K562 (cell line): ENCODE data around the gene DUSP5. TPM values are rescaled to one million over a fixed set of nuclear protein-coding genes. Genes with fewer than 3 reads are reported as not detected.

ENCODE experiments used
- BCOR ChIP-seq: fragments of 450-650 bp; IDR thresholded peaks from 2 replicates; pipeline ENCODE4 v1.6.1; 2016
- BDP1 ChIP-seq: IDR thresholded peaks from 3 replicates; pipeline ENCODE4 v1.6.1; 2011; ENCODE audit not compliant: insufficient read length, insufficient read depth
- COPS2 ChIP-seq: fragments of 450-650 bp; conservative IDR thresholded peaks from 2 replicates; pipeline ENCODE4 v1.6.1; 2016; ENCODE audit warnings: mild to moderate bottlenecking, moderate library complexity
- CREB1 ChIP-seq, 2 experiments: sonication (generic) in 1 of 2; formaldehyde crosslinking in 1 of 2; IDR thresholded peaks; 2 replicates each; pipeline versions ENCODE4 v1.6.1 to v1.8.0; 2012 to 2022; ENCODE audit warnings: inconsistent platforms in 1 of 2, mild to moderate bottlenecking in 1 of 2, missing genetic modification reagents in 1 of 2, moderate library complexity in 1 of 2
- EP400 ChIP-seq: fragments of 450-650 bp; IDR thresholded peaks from 2 replicates; pipeline ENCODE4 v1.6.1; 2017; ENCODE audit warnings: antibody characterized with exemption, mild to moderate bottlenecking, moderate library complexity
- FIP1L1 ChIP-seq: fragments of 200-400 bp; formaldehyde crosslinking; IDR thresholded peaks from 2 replicates; pipeline ENCODE4 v1.6.1; 2018; ENCODE audit warnings: mild to moderate bottlenecking, low read depth, low read length; ENCODE audit not compliant: poor library complexity, severe bottlenecking
- GTF2A2 ChIP-seq: IDR thresholded peaks from 2 replicates; pipeline ENCODE4 v1.6.1; 2016; ENCODE audit warnings: mild to moderate bottlenecking, missing genetic modification characterization, missing compliant biosample characterization
- HES1 ChIP-seq: fragments of 450-650 bp; IDR thresholded peaks from 2 replicates; pipeline ENCODE4 v1.6.1; 2016; ENCODE audit warnings: low read depth, mild to moderate bottlenecking, moderate library complexity
- HIVEP1 ChIP-seq: fragments of 250-450 bp; sonication (Bioruptor Pico); IDR thresholded peaks from 2 replicates; pipeline ENCODE4 v1.4.0; 2020; ENCODE audit warnings: mild to moderate bottlenecking
- KDM5B ChIP-seq: fragments of 200-600 bp; sonication (generic); IDR thresholded peaks from 2 replicates; pipeline ENCODE4 v1.6.1; 2012; ENCODE audit warnings: low read depth, mild to moderate bottlenecking, moderate library complexity, low read length, control low read depth, inconsistent platforms; ENCODE audit not compliant: insufficient replicate concordance
- LCOR ChIP-seq: sonication (generic); formaldehyde crosslinking; IDR thresholded peaks from 2 replicates; pipeline ENCODE4 v1.8.0; 2022; ENCODE audit warnings: mild to moderate bottlenecking, missing genetic modification reagents
- MAZ ChIP-seq, 2 experiments: fragments of 450-650 bp in 1 of 2; sonication (generic) in 1 of 2; formaldehyde crosslinking; IDR thresholded peaks in 1 of 2; conservative IDR thresholded peaks in 1 of 2; 2 replicates each; pipeline versions ENCODE4 v1.4.0 to v1.5.0; 2020; ENCODE audit warnings: mild to moderate bottlenecking in 1 of 2, missing genetic modification reagents in 1 of 2
- PTRF ChIP-seq: fragments of 450-650 bp; IDR thresholded peaks from 2 replicates; pipeline ENCODE4 v1.6.1; 2016; ENCODE audit warnings: mild to moderate bottlenecking, missing genetic modification characterization, missing compliant biosample characterization
- SMAD3 ChIP-seq: fragments of 450-650 bp; formaldehyde crosslinking; conservative IDR thresholded peaks from 2 replicates; pipeline ENCODE4 v1.4.0; 2020; ENCODE audit warnings: mild to moderate bottlenecking
- SOX6 ChIP-seq: fragments of 450-650 bp; IDR thresholded peaks from 2 replicates; pipeline ENCODE4 v1.6.1; 2014; ENCODE audit warnings: mild to moderate bottlenecking
- SP1 ChIP-seq: sonication (generic); formaldehyde crosslinking; IDR thresholded peaks from 2 replicates; pipeline ENCODE4 v1.8.1; 2022; ENCODE audit warnings: mild to moderate bottlenecking, missing genetic modification reagents
- VEZF1 ChIP-seq: fragments of 200-800 bp; sonication (Bioruptor generic); IDR thresholded peaks from 2 replicates; pipeline ENCODE4 v1.6.1; 2017; ENCODE audit warnings: missing genetic modification characterization, missing compliant biosample characterization
- YY1 ChIP-seq, 3 experiments: IDR thresholded peaks; 2 replicates each; pipeline ENCODE4 v1.6.1; 2011; ENCODE audit warnings: low read length in 2 of 3, mild to moderate bottlenecking in 2 of 3, moderate library complexity in 2 of 3, borderline replicate concordance in 1 of 3, control low read depth in 1 of 3, low read depth in 1 of 3; ENCODE audit not compliant: insufficient read depth in 3 of 3, insufficient replicate concordance in 2 of 3, control insufficient read depth in 1 of 3, insufficient read length in 1 of 3; ENCODE audit errors: extremely low read depth in 1 of 3
- ZBTB9 ChIP-seq: fragments of 450-650 bp; formaldehyde crosslinking; IDR thresholded peaks from 2 replicates; pipeline ENCODE4 v1.4.0; 2020; ENCODE audit warnings: mild to moderate bottlenecking, moderate library complexity
- ZNF395 ChIP-seq: fragments of 200-800 bp; sonication (Bioruptor generic); IDR thresholded peaks from 2 replicates; pipeline ENCODE4 v1.6.1; 2017; ENCODE audit warnings: missing genetic modification characterization, missing compliant biosample characterization
- polyA plus RNA-seq, 8 experiments: library from polyadenylated mRNA; depleted of rRNA in 4 of 8; stranded (reverse) in 5 of 8; unstranded in 3 of 8; fragments of >200 nt; fragmentation: Nextera tagmentation in 2 of 8; fragmentation: Illumina TruSeq in 1 of 8; extraction: Ambion mirVana in 2 of 8; extraction: Trizol in 1 of 8; gene quantifications; 2 replicates each; pipeline versions ENCODE4 v1.2.1 to v1.2.3, GENCODE V29; 2011 to 2014; ENCODE audit warnings: inconsistent platforms in 1 of 8, missing spikeins in 1 of 8
- total RNA-seq, 7 experiments: library from RNA; depleted of rRNA in 6 of 7; stranded (reverse); fragments of >200 nt in 6 of 7; fragmentation: Illumina TruSeq in 2 of 7; extraction: Trizol in 2 of 7; gene quantifications; 2 replicates each; pipeline versions ENCODE4 v1.2.1 to v1.2.3, GENCODE V29; 2011 to 2021; ENCODE audit warnings: low replicate concordance in 1 of 7

The DUSP5 gene
- total and polyA plus RNA-seq, 9 of the 15 experiments (the other 6 are each of a cell fraction or from before 2014, with no cell fraction given), result 0.49 to 3.4 (median 2.0) TPM

- TF ChIP-seq SP1 (CRISPR knock-in tag) (peak; percentile 78), FIP1L1 (peak; percentile 74), KDM5B (peak; percentile 26), LCOR (CRISPR knock-in tag) (0 out of 2 replicates have a peak, but pooled peaks have one; percentile 23), PTRF (no peak), HIVEP1 (CRISPR knock-in tag) (peak; percentile 92), ZBTB9 (peak; percentile 71; the same call in 1 of the 2 replicates), BDP1 (no peak), YY1 (IDR thresholded peaks at IDR 0.05; ENCODE audit: borderline replicate concordance in 1 of 3, control insufficient read depth in 1 of 3, extremely low read depth in 1 of 3, insufficient read depth in 3 of 3, insufficient read length in 1 of 3, insufficient replicate concordance in 2 of 3, low read depth in 1 of 3, low read length in 2 of 3) (peak in 2 of 3 experiments; percentile 49 to 69), GTF2A2 (tag) (0 out of 2 replicates have a peak, but pooled peaks have one; percentile 41), CREB1 (IDR thresholded peaks at IDR 0.05) (peak; percentile 78), CREB1 (CRISPR knock-in tag; IDR thresholded peaks at IDR 0.05) (peak; percentile 78; the same call in 1 of the 2 replicates), SMAD3 (CRISPR knock-in tag) (0 out of 2 replicates have a peak, but pooled peaks have one; percentile 46), BCOR (no peak), MAZ (CRISPR knock-in tag; conservative IDR thresholded peaks at IDR 0.05 in 1 of 2, IDR thresholded peaks at IDR 0.05 in 1 of 2) (peak; percentile 86 to 90; a peak in 3 of 4 replicates), HES1 (no peak), COPS2 (no peak), SOX6 (0 out of 2 replicates have a peak, but pooled peaks have one; percentile 20), EP400 (no peak), VEZF1 (CRISPR knock-in tag) (peak; percentile 94), ZNF395 (peak; percentile 76)
These were observed at the start of gene DUSP5 (continued) for GRCh38 chr10:110497438-110498086.
